Measurements from ENCODE around the gene ATP10A.

ATP10A gene

DNA sequence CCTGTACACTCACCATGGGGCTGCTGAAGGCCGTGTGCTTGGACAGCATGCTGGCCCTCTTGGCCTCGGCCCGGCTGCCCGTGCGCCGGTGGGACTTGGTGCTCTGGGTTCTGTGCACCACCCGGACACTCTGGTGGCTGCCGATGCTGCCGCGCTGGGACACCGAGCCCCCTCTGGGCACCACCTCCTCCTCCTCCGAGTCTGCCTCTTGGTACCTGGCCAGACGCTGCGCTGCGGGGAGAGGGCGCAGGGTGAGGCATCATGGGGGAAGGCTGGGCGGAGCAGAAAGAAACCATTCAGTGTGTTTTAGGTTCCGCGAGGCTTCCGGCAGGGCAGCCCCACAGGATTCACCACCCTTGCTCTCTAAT is 145.0 kb downstream of the ATP10A start:
- DNase-seq (ENCODE audit: low read depth), result no peak

GRCh38 chr15:25717457-25718168 is 145.5 kb downstream of the ATP10A start:
- DNase-seq (ENCODE audit: low read depth), result no peak

DNA sequence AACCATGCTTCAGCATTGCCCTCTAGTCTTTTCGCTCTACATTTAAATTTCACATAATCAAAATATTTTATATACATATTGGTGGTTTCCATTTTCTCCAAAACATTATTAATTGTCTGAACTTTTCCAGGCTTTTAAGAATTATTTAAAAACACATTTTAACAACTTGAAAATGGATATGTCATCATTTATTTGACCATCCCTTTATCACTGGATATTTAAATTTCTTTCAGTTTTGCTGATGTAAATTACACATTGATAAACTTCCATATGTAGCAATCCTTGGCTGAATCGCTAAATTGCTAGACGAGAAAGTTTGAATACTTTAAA is 146.0 kb downstream of the ATP10A start:
- no peak for DNase-seq (ENCODE audit: low read depth)

GRCh38 chr15:25716414-25717126 is 146.6 kb downstream of the ATP10A start:
- DNase-seq (ENCODE audit: low read depth), result no peak

GRCh38 chr15:25715536-25716413 is 147.4 kb downstream of the ATP10A start:
- DNase-seq (ENCODE audit: low read depth), result no peak

GRCh38 chr15:25714538-25714840 is 148.6 kb downstream of the ATP10A start:
- DNase-seq (ENCODE audit: low read depth), result no peak

- DNase-seq (ENCODE audit: low read depth), result no peak
These were observed 149.2 kb downstream of the ATP10A start for GRCh38 chr15:25713736-25714537.

GRCh38 chr15:25712961-25713355 is 150.2 kb downstream of the ATP10A start:
- DNase-seq (ENCODE audit: low read depth), result no peak

DNA sequence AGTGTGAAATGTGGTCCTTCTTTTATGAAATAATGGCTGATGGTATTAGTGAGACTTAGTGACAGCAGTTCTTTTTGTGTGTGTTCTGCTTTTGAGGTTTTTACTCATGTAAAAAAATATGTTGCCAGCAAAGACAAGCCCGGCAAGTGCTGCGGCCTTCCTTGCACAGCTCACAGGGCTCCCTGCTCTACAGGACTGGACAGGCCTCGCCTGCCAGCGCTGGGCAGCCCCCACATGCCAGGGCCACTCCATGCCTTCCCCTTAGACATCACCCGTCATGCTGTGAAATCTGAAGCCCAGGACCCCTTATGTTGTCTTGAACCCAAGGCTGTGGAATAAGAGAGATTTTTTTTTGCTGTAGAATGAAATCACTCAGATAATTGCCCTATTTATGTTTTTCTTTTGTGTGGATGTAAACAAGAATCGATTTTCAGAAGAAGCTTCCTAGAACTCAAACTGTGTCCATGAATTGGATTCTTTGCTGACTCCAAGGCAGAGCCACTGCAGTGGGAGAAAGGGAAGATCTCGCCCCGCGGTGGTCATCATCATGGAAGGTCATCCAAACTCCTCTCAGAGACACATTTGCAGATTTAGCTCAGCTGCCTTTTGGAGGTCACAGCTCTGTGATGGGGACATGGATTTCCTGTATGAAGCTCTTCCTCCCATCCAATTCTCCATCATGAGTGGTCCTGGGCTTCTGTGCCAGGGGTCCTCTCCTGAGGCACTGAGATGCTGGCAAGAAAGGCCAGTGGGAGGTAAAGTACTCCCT is 150.8 kb downstream of the ATP10A start:
- DNase-seq (ENCODE audit: low read depth), result no peak

- no peak for DNase-seq (ENCODE audit: low read depth)
These were observed 151.4 kb downstream of the ATP10A start for GRCh38 chr15:25711691-25712090.

DNA sequence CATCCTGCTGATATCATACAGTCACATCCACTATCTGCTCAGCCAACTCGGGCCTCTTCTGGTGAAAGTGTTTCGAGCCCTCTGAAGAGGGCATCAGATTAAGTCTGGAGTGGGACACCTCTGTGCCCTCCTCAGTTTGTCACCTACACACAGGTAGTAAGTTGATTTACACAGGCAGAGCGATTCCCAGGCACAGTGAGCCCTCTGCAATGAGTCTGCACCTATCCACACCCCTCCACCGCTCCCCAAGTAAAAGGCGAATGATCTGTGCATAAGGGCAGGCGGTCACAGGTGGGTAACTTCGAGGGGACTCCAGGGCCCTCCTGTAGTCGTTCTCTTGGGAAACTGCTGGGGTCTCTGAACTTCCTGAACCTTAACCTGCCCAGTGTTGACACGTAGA is 152.0 kb downstream of the ATP10A start:
- DNase-seq (ENCODE audit: low read depth), result no peak

GRCh38 chr15:25710184-25710583 is 152.9 kb downstream of the ATP10A start:
- no peak for DNase-seq (ENCODE audit: low read depth)

- DNase-seq (ENCODE audit: low read depth), result no peak
These were observed 153.5 kb downstream of the ATP10A start for GRCh38 chr15:25709437-25710159.

- DNase-seq (ENCODE audit: low read depth), result no peak
These were observed 154.7 kb downstream of the ATP10A start for GRCh38 chr15:25708391-25708790.

GRCh38 chr15:25707656-25708365 is 155.3 kb downstream of the ATP10A start:
- DNase-seq (ENCODE audit: low read depth), result no peak

DNA sequence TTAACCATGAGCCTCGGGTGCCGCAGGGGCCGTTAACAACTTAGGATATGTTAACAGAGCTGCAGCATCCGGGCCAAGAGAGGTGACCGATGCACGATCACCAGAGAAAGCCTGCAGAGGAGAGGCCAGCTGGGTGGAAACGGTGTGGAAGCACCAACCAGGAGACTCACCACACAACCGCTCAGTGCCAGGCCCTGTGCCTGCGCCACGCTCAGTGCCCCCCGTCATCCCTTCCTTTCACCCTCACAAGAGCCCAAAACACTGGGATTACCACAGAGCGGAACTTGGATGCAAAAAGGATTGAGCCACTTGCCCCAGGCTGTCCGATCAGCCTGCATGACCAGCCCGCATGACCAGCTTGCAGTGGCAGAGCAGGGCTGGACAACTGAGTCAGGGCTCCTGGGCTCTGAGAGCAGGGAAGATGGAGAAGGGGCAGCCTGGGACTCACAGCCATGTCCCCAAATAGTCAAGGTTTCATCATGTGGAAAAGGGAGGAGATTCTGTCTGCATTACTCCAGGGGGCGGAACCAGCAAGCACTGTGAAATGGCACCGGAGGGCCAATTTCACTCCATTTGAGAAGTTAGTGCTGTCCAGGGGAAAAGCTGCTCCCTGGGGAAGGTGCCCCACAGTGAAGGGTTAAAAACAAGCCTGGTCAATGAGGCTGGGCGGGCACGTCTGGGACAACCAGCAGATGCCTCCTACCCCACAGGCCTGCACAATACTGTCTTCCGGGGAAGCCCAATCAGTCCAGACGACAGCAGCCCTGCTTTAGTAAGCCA is 156.8 kb downstream of the ATP10A start:
- no peak for DNase-seq (ENCODE audit: low read depth)

- DNase-seq (ENCODE audit: low read depth), result no peak
These were observed 157.6 kb downstream of the ATP10A start for GRCh38 chr15:25705433-25706115.

GRCh38 chr15:25703726-25704125 is 159.4 kb downstream of the ATP10A start:
- no peak for DNase-seq (ENCODE audit: low read depth)

Data from GM04504 (cell line).